Erythroblast (primary cell): ENCODE data around the gene CHAD.

ENCODE experiments used
- GATA1 ChIP-seq: IDR thresholded peaks from 2 replicates; pipeline ENCODE4 v1.6.1; 2011; ENCODE audit warnings: low read depth, mild to moderate bottlenecking, control low read depth, low read length, moderate library complexity
- POLR2A ChIP-seq: IDR thresholded peaks from 2 replicates; pipeline ENCODE4 v1.6.1; 2011; ENCODE audit warnings: mild to moderate bottlenecking, low read length

DNA sequence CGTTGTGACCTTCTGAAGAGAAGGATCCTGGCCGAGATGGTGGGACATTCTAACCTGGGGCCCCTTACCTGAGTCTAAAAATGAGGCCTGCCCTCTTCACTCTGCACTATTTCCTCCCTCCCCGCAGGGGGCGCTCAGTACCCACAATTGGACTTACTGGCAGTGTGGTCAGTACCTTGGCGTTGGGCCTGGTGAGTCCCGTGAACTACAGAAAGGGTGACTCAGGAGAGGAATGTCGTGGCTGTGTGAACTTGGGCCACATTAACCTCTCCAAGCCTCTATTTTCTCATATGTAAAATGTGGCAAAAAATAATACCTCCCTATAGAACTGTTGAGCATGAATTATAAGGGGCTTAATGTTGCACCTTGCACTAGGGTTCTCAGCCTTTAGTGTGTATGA is 13.8 kb upstream of the CHAD start:
- TF ChIP-seq POLR2A, result no peak
- no peak for TF ChIP-seq GATA1
